HepG2 (cell line): ENCODE data around the gene PHKG1. TPM values are rescaled to one million over a fixed set of nuclear protein-coding genes. Genes with fewer than 3 reads are reported as not detected.

ENCODE experiments used
- ARNT2 ChIP-seq: sonication (generic); formaldehyde crosslinking; IDR thresholded peaks from 2 replicates; pipeline ENCODE4 v1.8.0; 2022; ENCODE audit warnings: mild to moderate bottlenecking, low read depth, missing genetic modification reagents, moderate library complexity
- BORCS8-MEF2B ChIP-seq: sonication (generic); formaldehyde crosslinking; IDR thresholded peaks from 2 replicates; pipeline ENCODE4 v1.8.0; 2022; ENCODE audit warnings: mild to moderate bottlenecking, missing genetic modification reagents
- CREM ChIP-seq, 2 experiments: sonication (generic) in 1 of 2; formaldehyde crosslinking in 1 of 2; IDR thresholded peaks; 2 replicates each; pipeline versions ENCODE4 v1.4.0 to v1.6.1; 2016 to 2020; ENCODE audit warnings: antibody characterized with exemption in 1 of 2, mild to moderate bottlenecking in 1 of 2, missing genetic modification reagents in 1 of 2
- DPF2 ChIP-seq: sonication (generic); formaldehyde crosslinking; IDR thresholded peaks from 2 replicates; pipeline ENCODE4 v1.4.0; 2020; ENCODE audit warnings: mild to moderate bottlenecking, low read depth, missing genetic modification reagents, borderline replicate concordance
- ETV6 ChIP-seq: sonication (generic); formaldehyde crosslinking; conservative IDR thresholded peaks from 2 replicates; pipeline ENCODE4 v1.4.0; 2020; ENCODE audit warnings: missing genetic modification reagents
- HNRNPUL1 ChIP-seq: fragments of 200-400 bp; formaldehyde crosslinking; IDR thresholded peaks from 2 replicates; pipeline ENCODE4 v1.6.1; 2017; ENCODE audit warnings: low read depth, mild to moderate bottlenecking, low read length, moderate library complexity
- KDM5A ChIP-seq: fragments of 200-600 bp; sonication (generic); IDR thresholded peaks from 2 replicates; pipeline ENCODE4 v1.7.0; 2018; ENCODE audit warnings: antibody characterized with exemption, mild to moderate bottlenecking, low read length, borderline replicate concordance
- KLF13 ChIP-seq: sonication (generic); formaldehyde crosslinking; IDR thresholded peaks from 2 replicates; pipeline ENCODE4 v1.4.0; 2020; ENCODE audit warnings: mild to moderate bottlenecking, missing genetic modification reagents
- NCOA1 ChIP-seq: sonication (generic); formaldehyde crosslinking; IDR thresholded peaks from 2 replicates; pipeline ENCODE4 v1.9.0; 2021; ENCODE audit warnings: missing genetic modification reagents
- NFE2L2 ChIP-seq: fragments of 150-350 bp; IDR thresholded peaks from 2 replicates; pipeline ENCODE4 v1.6.1; 2014; ENCODE audit warnings: low read length
- RORA ChIP-seq: sonication (generic); formaldehyde crosslinking; IDR thresholded peaks from 2 replicates; pipeline ENCODE4 v1.5.0; 2020; ENCODE audit warnings: mild to moderate bottlenecking, missing genetic modification reagents, moderate library complexity
- SNAPC2 ChIP-seq: sonication (generic); formaldehyde crosslinking; IDR thresholded peaks from 2 replicates; pipeline ENCODE4 v1.8.1; 2022; ENCODE audit warnings: mild to moderate bottlenecking, missing genetic modification reagents
- SPEN ChIP-seq: sonication (generic); formaldehyde crosslinking; IDR thresholded peaks from 2 replicates; pipeline ENCODE4 v1.5.1; 2020; ENCODE audit warnings: low read depth, mild to moderate bottlenecking, missing genetic modification reagents
- ZNF253 ChIP-seq: sonication (generic); formaldehyde crosslinking; IDR thresholded peaks from 2 replicates; pipeline ENCODE4 v1.8.0; 2022; ENCODE audit warnings: mild to moderate bottlenecking, missing genetic modification reagents, borderline replicate concordance
- ZNF761 ChIP-seq: sonication (generic); formaldehyde crosslinking; conservative IDR thresholded peaks from 2 replicates; pipeline ENCODE4 v1.4.0; 2020; ENCODE audit warnings: mild to moderate bottlenecking, missing genetic modification reagents
- polyA plus RNA-seq, 8 experiments: library from polyadenylated mRNA; depleted of rRNA in 3 of 8; stranded (reverse) in 7 of 8; unstranded in 1 of 8; fragments of >200 nt; fragmentation: Illumina TruSeq in 4 of 8; extraction: Trizol in 4 of 8; gene quantifications; 2 replicates each; pipeline versions ENCODE4 v1.2.1 to v1.2.3, GENCODE V29; 2011 to 2016; ENCODE audit warnings: low read depth in 4 of 8, missing spikeins in 1 of 8, mixed read lengths in 1 of 8; ENCODE audit not compliant: insufficient read depth in 1 of 8
- total RNA-seq, 5 experiments: library from RNA; depleted of rRNA; stranded (reverse); fragments of >200 nt; fragmentation: Illumina TruSeq; extraction: Trizol; gene quantifications; 2 replicates each; pipeline ENCODE4 v1.2.3, GENCODE V29; 2016; ENCODE audit warnings: low read depth in 1 of 5
- TF ChIP-seq, protein P1 (sequence below): sonication (generic); formaldehyde crosslinking; IDR thresholded peaks from 2 replicates; pipeline ENCODE4 v1.8.0; 2022; ENCODE audit warnings: missing genetic modification reagents, mild to moderate bottlenecking, borderline replicate concordance
- TF ChIP-seq, protein P2 (sequence below): sonication (generic); formaldehyde crosslinking; IDR thresholded peaks from 2 replicates; pipeline ENCODE4 v1.5.0; 2020; ENCODE audit warnings: mild to moderate bottlenecking, missing genetic modification reagents, moderate library complexity
- TF ChIP-seq, protein P3 (sequence below): sonication (generic); formaldehyde crosslinking; IDR thresholded peaks from one replicate; pipeline ENCODE4 v1.5.1; 2020; ENCODE audit warnings: mild to moderate bottlenecking, missing genetic modification reagents; ENCODE audit errors: not compliant biosample characterization
- TF ChIP-seq, protein P4 (sequence below): sonication (generic); formaldehyde crosslinking; IDR thresholded peaks from 2 replicates; pipeline ENCODE4 v1.4.0; 2020; ENCODE audit warnings: missing genetic modification reagents, low read depth, mild to moderate bottlenecking, borderline replicate concordance

Gene PHKG1
- total and polyA plus RNA-seq, 2 of the 13 experiments (the other 11 are each of a cell fraction or from before 2014, with no cell fraction given): 0.44 to 0.71 TPM

DNA sequence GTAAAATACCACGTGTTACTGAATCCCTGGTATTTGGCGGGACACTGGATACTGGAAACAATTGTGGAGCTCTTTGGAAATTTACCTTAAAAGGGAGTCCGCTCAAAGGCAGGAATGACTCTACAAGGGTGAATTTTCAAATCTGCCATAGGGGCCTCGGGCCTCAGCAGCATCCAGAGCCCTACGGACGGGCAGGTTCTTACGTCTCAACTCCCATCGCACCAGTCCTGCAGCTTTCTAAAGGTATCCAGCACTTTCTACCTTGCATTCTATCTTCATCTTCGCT lies 41.8 kb downstream of the PHKG1 start (continued):
- TF ChIP-seq, protein P1, sequence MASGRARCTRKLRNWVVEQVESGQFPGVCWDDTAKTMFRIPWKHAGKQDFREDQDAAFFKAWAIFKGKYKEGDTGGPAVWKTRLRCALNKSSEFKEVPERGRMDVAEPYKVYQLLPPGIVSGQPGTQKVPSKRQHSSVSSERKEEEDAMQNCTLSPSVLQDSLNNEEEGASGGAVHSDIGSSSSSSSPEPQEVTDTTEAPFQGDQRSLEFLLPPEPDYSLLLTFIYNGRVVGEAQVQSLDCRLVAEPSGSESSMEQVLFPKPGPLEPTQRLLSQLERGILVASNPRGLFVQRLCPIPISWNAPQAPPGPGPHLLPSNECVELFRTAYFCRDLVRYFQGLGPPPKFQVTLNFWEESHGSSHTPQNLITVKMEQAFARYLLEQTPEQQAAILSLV (CRISPR knock-in tag): no peak
- 0 out of 2 replicates have a peak, but pooled peaks have one; percentile 24 for TF ChIP-seq KDM5A
- TF ChIP-seq, protein P2, sequence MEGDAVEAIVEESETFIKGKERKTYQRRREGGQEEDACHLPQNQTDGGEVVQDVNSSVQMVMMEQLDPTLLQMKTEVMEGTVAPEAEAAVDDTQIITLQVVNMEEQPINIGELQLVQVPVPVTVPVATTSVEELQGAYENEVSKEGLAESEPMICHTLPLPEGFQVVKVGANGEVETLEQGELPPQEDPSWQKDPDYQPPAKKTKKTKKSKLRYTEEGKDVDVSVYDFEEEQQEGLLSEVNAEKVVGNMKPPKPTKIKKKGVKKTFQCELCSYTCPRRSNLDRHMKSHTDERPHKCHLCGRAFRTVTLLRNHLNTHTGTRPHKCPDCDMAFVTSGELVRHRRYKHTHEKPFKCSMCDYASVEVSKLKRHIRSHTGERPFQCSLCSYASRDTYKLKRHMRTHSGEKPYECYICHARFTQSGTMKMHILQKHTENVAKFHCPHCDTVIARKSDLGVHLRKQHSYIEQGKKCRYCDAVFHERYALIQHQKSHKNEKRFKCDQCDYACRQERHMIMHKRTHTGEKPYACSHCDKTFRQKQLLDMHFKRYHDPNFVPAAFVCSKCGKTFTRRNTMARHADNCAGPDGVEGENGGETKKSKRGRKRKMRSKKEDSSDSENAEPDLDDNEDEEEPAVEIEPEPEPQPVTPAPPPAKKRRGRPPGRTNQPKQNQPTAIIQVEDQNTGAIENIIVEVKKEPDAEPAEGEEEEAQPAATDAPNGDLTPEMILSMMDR (CRISPR knock-in tag): no peak
- no peak for TF ChIP-seq BORCS8-MEF2B (CRISPR knock-in tag)
- TF ChIP-seq CREM (IDR thresholded peaks at IDR 0.05): no peak
- TF ChIP-seq CREM (CRISPR knock-in tag; IDR thresholded peaks at IDR 0.05): no peak
- no peak for TF ChIP-seq DPF2 (CRISPR knock-in tag)
- TF ChIP-seq NFE2L2: no peak
- no peak for TF ChIP-seq SNAPC2 (CRISPR knock-in tag)
- peak; percentile 82; the same call in 1 of the 2 replicates for TF ChIP-seq NCOA1 (CRISPR knock-in tag)
- TF ChIP-seq, protein P3, sequence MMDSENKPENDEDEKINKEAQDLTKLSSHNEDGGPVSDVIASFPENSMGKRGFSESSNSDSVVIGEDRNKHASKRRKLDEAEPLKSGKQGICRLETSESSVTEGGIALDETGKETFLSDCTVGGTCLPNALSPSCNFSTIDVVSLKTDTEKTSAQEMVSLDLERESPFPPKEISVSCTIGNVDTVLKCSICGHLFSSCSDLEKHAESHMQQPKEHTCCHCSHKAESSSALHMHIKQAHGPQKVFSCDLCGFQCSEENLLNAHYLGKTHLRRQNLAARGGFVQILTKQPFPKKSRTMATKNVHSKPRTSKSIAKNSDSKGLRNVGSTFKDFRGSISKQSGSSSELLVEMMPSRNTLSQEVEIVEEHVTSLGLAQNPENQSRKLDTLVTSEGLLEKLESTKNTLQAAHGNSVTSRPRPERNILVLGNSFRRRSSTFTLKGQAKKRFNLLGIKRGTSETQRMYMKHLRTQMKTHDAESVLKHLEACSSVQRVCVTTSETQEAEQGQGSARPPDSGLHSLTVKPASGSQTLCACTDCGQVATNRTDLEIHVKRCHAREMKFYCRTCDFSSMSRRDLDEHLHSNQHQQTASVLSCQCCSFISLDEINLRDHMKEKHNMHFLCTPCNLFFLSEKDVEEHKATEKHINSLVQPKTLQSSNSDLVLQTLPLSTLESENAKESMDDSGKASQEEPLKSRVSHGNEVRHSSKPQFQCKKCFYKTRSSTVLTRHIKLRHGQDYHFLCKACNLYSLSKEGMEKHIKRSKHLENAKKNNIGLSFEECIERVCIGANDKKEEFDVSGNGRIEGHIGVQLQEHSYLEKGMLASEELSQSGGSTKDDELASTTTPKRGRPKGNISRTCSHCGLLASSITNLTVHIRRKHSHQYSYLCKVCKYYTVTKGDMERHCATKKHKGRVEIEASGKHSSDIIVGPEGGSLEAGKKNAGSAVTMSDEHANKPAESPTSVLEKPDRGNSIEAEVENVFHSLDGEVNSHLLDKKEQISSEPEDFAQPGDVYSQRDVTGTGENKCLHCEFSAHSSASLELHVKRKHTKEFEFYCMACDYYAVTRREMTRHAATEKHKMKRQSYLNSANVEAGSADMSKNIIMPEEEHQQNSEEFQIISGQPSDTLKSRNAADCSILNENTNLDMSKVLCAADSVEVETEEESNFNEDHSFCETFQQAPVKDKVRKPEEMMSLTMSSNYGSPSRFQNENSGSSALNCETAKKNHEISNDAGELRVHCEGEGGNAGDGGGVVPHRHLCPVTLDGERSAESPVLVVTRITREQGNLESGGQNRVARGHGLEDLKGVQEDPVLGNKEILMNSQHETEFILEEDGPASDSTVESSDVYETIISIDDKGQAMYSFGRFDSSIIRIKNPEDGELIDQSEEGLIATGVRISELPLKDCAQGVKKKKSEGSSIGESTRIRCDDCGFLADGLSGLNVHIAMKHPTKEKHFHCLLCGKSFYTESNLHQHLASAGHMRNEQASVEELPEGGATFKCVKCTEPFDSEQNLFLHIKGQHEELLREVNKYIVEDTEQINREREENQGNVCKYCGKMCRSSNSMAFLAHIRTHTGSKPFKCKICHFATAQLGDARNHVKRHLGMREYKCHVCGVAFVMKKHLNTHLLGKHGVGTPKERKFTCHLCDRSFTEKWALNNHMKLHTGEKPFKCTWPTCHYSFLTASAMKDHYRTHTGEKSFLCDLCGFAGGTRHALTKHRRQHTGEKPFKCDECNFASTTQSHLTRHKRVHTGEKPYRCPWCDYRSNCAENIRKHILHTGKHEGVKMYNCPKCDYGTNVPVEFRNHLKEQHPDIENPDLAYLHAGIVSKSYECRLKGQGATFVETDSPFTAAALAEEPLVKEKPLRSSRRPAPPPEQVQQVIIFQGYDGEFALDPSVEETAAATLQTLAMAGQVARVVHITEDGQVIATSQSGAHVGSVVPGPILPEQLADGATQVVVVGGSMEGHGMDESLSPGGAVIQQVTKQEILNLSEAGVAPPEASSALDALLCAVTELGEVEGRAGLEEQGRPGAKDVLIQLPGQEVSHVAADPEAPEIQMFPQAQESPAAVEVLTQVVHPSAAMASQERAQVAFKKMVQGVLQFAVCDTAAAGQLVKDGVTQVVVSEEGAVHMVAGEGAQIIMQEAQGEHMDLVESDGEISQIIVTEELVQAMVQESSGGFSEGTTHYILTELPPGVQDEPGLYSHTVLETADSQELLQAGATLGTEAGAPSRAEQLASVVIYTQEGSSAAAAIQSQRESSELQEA: no peak
- TF ChIP-seq KLF13: peak; percentile 63; the same call in 1 of the 2 replicates
- no peak for TF ChIP-seq SPEN (CRISPR knock-in tag)
- TF ChIP-seq ZNF253: no peak
- TF ChIP-seq ETV6 (CRISPR knock-in tag): 0 out of 2 replicates have a peak, but pooled peaks have one; percentile 10
- TF ChIP-seq, protein P4, sequence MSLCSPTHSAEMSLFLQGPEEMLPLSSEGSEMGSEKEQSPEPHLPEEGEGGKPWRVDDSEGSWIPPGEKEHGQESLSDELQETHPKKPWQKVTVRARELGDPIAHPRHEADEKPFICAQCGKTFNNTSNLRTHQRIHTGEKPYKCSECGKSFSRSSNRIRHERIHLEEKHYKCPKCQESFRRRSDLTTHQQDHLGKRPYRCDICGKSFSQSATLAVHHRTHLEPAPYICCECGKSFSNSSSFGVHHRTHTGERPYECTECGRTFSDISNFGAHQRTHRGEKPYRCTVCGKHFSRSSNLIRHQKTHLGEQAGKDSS (CRISPR knock-in tag): no peak
- no peak for TF ChIP-seq RORA (CRISPR knock-in tag)
- no peak for TF ChIP-seq ARNT2 (CRISPR knock-in tag)
- TF ChIP-seq ZNF761 (CRISPR knock-in tag): no peak
- TF ChIP-seq HNRNPUL1: no peak
